ENCODE measurements around the gene EFNB1. TPM values are rescaled to one million over a fixed set of nuclear protein-coding genes. Genes with fewer than 3 reads are reported as not detected.

EFNB1 gene
- total and polyA plus RNA-seq, 2 of the 4 experiments (the other 2 are of a cell fraction) = 17.9 to 26.8 TPM

- dilution Hi-C loops (cut with HindIII; ENCODE audit: low sequenced_read_pairs, unreplicated experiment) = no loop called here
- H3K27ac ChIP-seq (ENCODE audit: insufficient read depth, low read length) = no peak overlapping the region
- no peak overlapping the region for H2AK5ac ChIP-seq (ENCODE audit: low read depth, low read length)
- H3K4me1 ChIP-seq (ENCODE audit: control insufficient read depth, insufficient read depth, low read length) = no peaks in the 10 kb centered on the region
- ChIA-PET POLR2A (ENCODE audit: unreplicated experiment) (no interaction called here), CTCF (no interaction called here)
- peaks cover 34% of the 10 kb centered on the region for H3K27me3 ChIP-seq (ENCODE audit: control insufficient read depth, insufficient read depth, low read length)
- H2AK9ac ChIP-seq (replicated peaks; ENCODE audit: low read depth, low read length, poor library complexity) = no peak overlapping the region
- in situ Hi-C loops (cut with MboI; ENCODE audit: low sequenced_read_pairs) = loop anchor here (5.0 to 10.0 kb wide), 2 partner anchors 458 to 561 kb away; no protein-coding TSS in a partner anchor
- no peak overlapping the region for H2AFZ ChIP-seq (replicated peaks; ENCODE audit: low read length, poor library complexity)
- intact Hi-C loops (cut with micrococcal nuclease) = loop anchor here (5.0 kb wide), 3 partner anchors 793 to 1273 kb away; partner anchors contain the start of gene EDA
- no peak overlapping the region for H2BK15ac ChIP-seq (ENCODE audit: low read depth, low read length)
- DNase-seq = no peak
- no TSS peak for BruUV-seq (replicated peaks)
- H3K14ac ChIP-seq (replicated peaks; ENCODE audit: low read depth, low read length) = no peak overlapping the region
- H3K9me3 ChIP-seq (ENCODE audit: control insufficient read depth, insufficient read depth, low read length) = no peaks in the 10 kb centered on the region
- H3K56ac ChIP-seq (ENCODE audit: extremely low read depth, insufficient read depth, low read length) = no peak overlapping the region
- no peaks in the 10 kb centered on the region for H4K20me1 ChIP-seq (ENCODE audit: insufficient read depth, low read length)
- no peak overlapping the region for H3K4me3 ChIP-seq (ENCODE audit: insufficient read depth, low read depth, low read length)
- H3K36me3 ChIP-seq (ENCODE audit: control insufficient read depth, insufficient read depth, low read length) = no peaks in the 10 kb centered on the region
- H4K91ac ChIP-seq (ENCODE audit: insufficient read depth, low read depth, low read length) = no peak overlapping the region
- no peak for TF ChIP-seq ELK1 (IDR thresholded peaks at IDR 0.05; ENCODE audit: borderline replicate concordance, low read depth, low read length)
- TF ChIP-seq SMC3 (IDR thresholded peaks at IDR 0.05; ENCODE audit: low read depth, low read length) = no peak
- no peak for TF ChIP-seq CHD1 (IDR thresholded peaks at IDR 0.05; ENCODE audit: low read depth, low read length)
- H2BK5ac ChIP-seq (ENCODE audit: low read depth, low read length, poor library complexity, severe bottlenecking) = no peak overlapping the region
- no peak overlapping the region for H3K9ac ChIP-seq (ENCODE audit: low read depth, low read length)
- no peak overlapping the region for H4K8ac ChIP-seq (ENCODE audit: low read depth in 2 of 2, low read length in 2 of 2)
- H3K18ac ChIP-seq (ENCODE audit: low read depth, low read length) = no peak overlapping the region
- no peaks in the 10 kb centered on the region for H3K9me1 ChIP-seq (ENCODE audit: insufficient read depth, low read length)
- no peak overlapping the region for H3K23ac ChIP-seq (ENCODE audit: low read depth, low read length)
- no peak for ATAC-seq (ENCODE audit: low read depth)
- H2BK120ac ChIP-seq (ENCODE audit: low read depth, low read length) = no peak overlapping the region
- H4K5ac ChIP-seq (ENCODE audit: low read depth, low read length) = no peak overlapping the region
- H3K4ac ChIP-seq (ENCODE audit: low read depth, low read length) = no peak overlapping the region
- H3K79me1 ChIP-seq (ENCODE audit: low read depth in 1 of 2, low read length in 2 of 2) = no peaks in the 10 kb centered on the region
- no peak overlapping the region for H3K4me2 ChIP-seq (ENCODE audit: low read depth, low read length)
- no peak overlapping the region for H2BK20ac ChIP-seq (ENCODE audit: low read depth, low read length)
These were observed 4.7 kb upstream of the EFNB1 start for GRCh38 chrX:68824152-68824433.
